H9 (cell line): ENCODE results near the gene GAL3ST2. TPM values are rescaled to one million over a fixed set of nuclear protein-coding genes. Genes with fewer than 3 reads are reported as not detected.

Source experiments
- DNase-seq: peaks from one replicate; pipeline ENCODE4 v3.0.0-alpha.2; 2017
- H2AFZ ChIP-seq: one replicate; pipeline ENCODE4 v1.6.1; 2013; ENCODE audit warnings: mild to moderate bottlenecking, low read length, control low read depth, moderate library complexity
- H2AK5ac ChIP-seq: 2 replicates; pipeline ENCODE4 v1.6.1; 2013; ENCODE audit warnings: low read length, control low read depth, mixed read lengths; ENCODE audit not compliant: insufficient read length
- H2BK120ac ChIP-seq: one replicate; pipeline ENCODE4 v1.6.1; 2013; ENCODE audit warnings: low read depth, mild to moderate bottlenecking, low read length, control low read depth, inconsistent platforms; ENCODE audit not compliant: poor library complexity, severe bottlenecking
- H2BK12ac ChIP-seq: 2 replicates; pipeline ENCODE4 v1.6.1; 2013; ENCODE audit warnings: low read length, control low read depth, mixed read lengths, low read depth; ENCODE audit not compliant: insufficient read length
- H2BK15ac ChIP-seq: 2 replicates; pipeline ENCODE4 v1.6.1; 2013; ENCODE audit warnings: low read depth, low read length, control low read depth
- H2BK20ac ChIP-seq: one replicate; pipeline ENCODE4 v1.6.1; 2013; ENCODE audit warnings: low read depth, mild to moderate bottlenecking, low read length, control low read depth, inconsistent platforms; ENCODE audit not compliant: poor library complexity, severe bottlenecking
- H2BK5ac ChIP-seq: 2 replicates; pipeline ENCODE4 v1.6.1; 2013; ENCODE audit warnings: low read length, control low read depth, mixed read lengths; ENCODE audit not compliant: insufficient read length
- H3K14ac ChIP-seq: 2 replicates; pipeline ENCODE4 v1.6.1; 2013; ENCODE audit warnings: low read length, control low read depth; ENCODE audit not compliant: insufficient read depth
- H3K18ac ChIP-seq: 2 replicates; pipeline ENCODE4 v1.6.1; 2013; ENCODE audit warnings: low read depth, mild to moderate bottlenecking, mixed read lengths, low read length, control low read depth; ENCODE audit not compliant: insufficient read length
- H3K23ac ChIP-seq: 2 replicates; pipeline ENCODE4 v1.6.1; 2013; ENCODE audit warnings: low read length, control low read depth, mixed read lengths, low read depth; ENCODE audit not compliant: insufficient read length
- H3K23me2 ChIP-seq: 2 replicates; pipeline ENCODE4 v1.6.1; 2013; ENCODE audit warnings: low read depth, mild to moderate bottlenecking, mixed read lengths, low read length, control low read depth; ENCODE audit not compliant: insufficient read length, poor library complexity, severe bottlenecking
- H3K27ac ChIP-seq: 2 replicates; pipeline ENCODE4 v1.5.1; 2013; ENCODE audit warnings: low read length, control low read depth, mixed read lengths, low read depth; ENCODE audit not compliant: insufficient read length
- H3K27me3 ChIP-seq: 2 replicates; pipeline ENCODE4 v1.6.1; 2013; ENCODE audit warnings: low read length, control low read depth, inconsistent platforms; ENCODE audit not compliant: insufficient read depth
- H3K4ac ChIP-seq: 2 replicates; pipeline ENCODE4 v1.6.1; 2013; ENCODE audit warnings: low read depth, mild to moderate bottlenecking, control low read depth, inconsistent platforms, low read length, moderate library complexity
- H3K4me1 ChIP-seq: 2 replicates; pipeline ENCODE4 v1.6.1; 2013; ENCODE audit warnings: low read length, control low read depth, inconsistent platforms; ENCODE audit not compliant: insufficient read depth
- H3K4me2 ChIP-seq: 2 replicates; pipeline ENCODE4 v1.6.1; 2013; ENCODE audit warnings: low read length, control low read depth, mixed read lengths; ENCODE audit not compliant: insufficient read length, insufficient read depth
- H3K56ac ChIP-seq: 2 replicates; pipeline ENCODE4 v1.6.1; 2013; ENCODE audit warnings: low read depth, mild to moderate bottlenecking, mixed read lengths, low read length, control low read depth; ENCODE audit not compliant: insufficient read length
- H3K79me1 ChIP-seq: 2 replicates; pipeline ENCODE4 v1.6.1; 2013; ENCODE audit warnings: low read depth, mild to moderate bottlenecking, moderate library complexity, low read length, control low read depth, inconsistent platforms; ENCODE audit not compliant: insufficient read depth, poor library complexity, severe bottlenecking
- H3K79me2 ChIP-seq: 2 replicates; pipeline ENCODE4 v1.6.1; 2013; ENCODE audit warnings: low read length, control low read depth, inconsistent platforms; ENCODE audit not compliant: insufficient read depth
- H3K9ac ChIP-seq: 2 replicates; pipeline ENCODE4 v1.6.1; 2013; ENCODE audit warnings: low read length, control low read depth, mixed read lengths; ENCODE audit not compliant: insufficient read length; ENCODE audit errors: extremely low read depth
- H3K9me3 ChIP-seq: one replicate; pipeline ENCODE4 v1.6.1; 2013; ENCODE audit warnings: low read depth, low read length, inconsistent platforms; ENCODE audit not compliant: control insufficient read depth
- H3T11ph ChIP-seq: one replicate; pipeline ENCODE4 v1.6.1; 2013; ENCODE audit warnings: mild to moderate bottlenecking, low read length, control low read depth, inconsistent platforms
- H4K20me1 ChIP-seq: one replicate; pipeline ENCODE4 v1.6.1; 2013; ENCODE audit not compliant: control insufficient read depth, insufficient read length, insufficient read depth
- H4K5ac ChIP-seq: 2 replicates; pipeline ENCODE4 v1.6.1; 2013; ENCODE audit warnings: low read depth, mild to moderate bottlenecking, mixed read lengths, low read length, control low read depth; ENCODE audit not compliant: insufficient read length
- H4K8ac ChIP-seq: replicated peaks from 2 replicates; pipeline ENCODE4 v1.6.1; 2013; ENCODE audit warnings: low read length, control low read depth, mixed read lengths, low read depth; ENCODE audit not compliant: insufficient read length
- H4K91ac ChIP-seq: 2 replicates; pipeline ENCODE4 v1.6.1; 2013; ENCODE audit warnings: low read depth, mild to moderate bottlenecking, moderate library complexity, mixed read lengths, low read length, control low read depth; ENCODE audit not compliant: insufficient read length
- H3K27ac Mint-ChIP-seq, 3 experiments: 2 replicates in 2 of 3; 3 replicates in 1 of 3; pipeline ENCODE4 v1.8.0; 2020 to 2021; ENCODE audit warnings: mixed read lengths in 3 of 3, mild to moderate bottlenecking in 1 of 3, moderate library complexity in 1 of 3
- H3K27me3 Mint-ChIP-seq: 2 replicates; pipeline ENCODE4 v1.8.0; 2021; ENCODE audit warnings: low read depth, mild to moderate bottlenecking, moderate library complexity, mixed read lengths
- H3K36me3 Mint-ChIP-seq, 3 experiments: 2 replicates in 2 of 3; 3 replicates in 1 of 3; pipeline ENCODE4 v1.8.0; 2020 to 2021; ENCODE audit warnings: low read depth in 3 of 3, mixed read lengths in 3 of 3; ENCODE audit not compliant: insufficient read depth in 1 of 3
- H3K4me1 Mint-ChIP-seq, 2 experiments: 2 replicates each; pipeline ENCODE4 v1.8.0; 2020; ENCODE audit warnings: mixed read lengths in 2 of 2
- H3K4me3 Mint-ChIP-seq, 2 experiments: 2 replicates in 1 of 2; 3 replicates in 1 of 2; pipeline ENCODE4 v1.8.0; 2020 to 2021; ENCODE audit warnings: mild to moderate bottlenecking in 2 of 2, mixed read lengths in 2 of 2, moderate library complexity in 1 of 2
- H3K9me3 Mint-ChIP-seq, 2 experiments: 2 replicates in 1 of 2; 3 replicates in 1 of 2; pipeline ENCODE4 v1.8.0; 2020; ENCODE audit warnings: mild to moderate bottlenecking in 2 of 2, mixed read lengths in 2 of 2, moderate library complexity in 1 of 2
- WGBS: extraction: QIAGEN DNeasy Blood & Tissue Kit; methylation state at CpG from one replicate; pipeline ENCODE4 v1.1.7; 2013; ENCODE audit warnings: missing lambda C conversion rate, low lambda C conversion rate, mixed read lengths; ENCODE audit not compliant: insufficient read length; ENCODE audit errors: extremely low coverage; 5-methylcytosine and 5-hydroxymethylcytosine counted together
- total RNA-seq: library from RNA; stranded (reverse); gene quantifications from 2 replicates; pipeline ENCODE4 v1.2.1, GENCODE V29; 2021
- TF ChIP-seq, protein P1 (sequence below): fragments of 200-600 bp; sonication (generic); conservative IDR thresholded peaks from 3 replicates; pipeline ENCODE4 v1.8.0; 2021; ENCODE audit warnings: antibody characterized with exemption, mild to moderate bottlenecking

Gene GAL3ST2
- total RNA-seq, 1 experiment from 2014 or later: 0.33 TPM

DNA sequence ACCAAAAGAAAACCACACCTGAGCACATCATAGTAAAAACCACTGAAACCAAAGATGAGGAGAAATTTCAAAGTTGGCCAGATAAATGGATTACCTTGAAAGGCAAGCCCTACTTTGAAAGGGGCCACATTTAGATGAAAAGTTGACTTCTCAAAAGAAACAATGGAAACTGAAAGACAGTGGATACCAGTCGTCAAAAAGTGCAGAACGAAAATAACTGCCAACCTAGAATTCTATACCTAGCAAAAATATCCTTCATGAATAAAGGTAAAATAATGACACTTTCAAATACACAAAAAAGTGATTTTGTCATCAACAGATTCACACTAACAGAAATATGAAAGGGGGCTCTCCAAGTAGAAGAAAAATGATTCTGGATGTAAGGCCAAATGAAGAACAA lies 50.8 kb downstream of the GAL3ST2 start:
- H3K27ac Mint-ChIP-seq: no peak overlapping the region
- peaks cover 46% of the 10 kb centered on the region for H3K27me3 Mint-ChIP-seq
- no peak overlapping the region for H3K14ac ChIP-seq
- H3K9me3 ChIP-seq: no peaks in the 10 kb centered on the region
- no peaks in the 10 kb centered on the region for H3K79me2 ChIP-seq
- H3T11ph ChIP-seq: no peak overlapping the region
- DNase-seq: no peak
- no peaks in the 10 kb centered on the region for H3K27me3 ChIP-seq
- peaks cover 2 to 5% (median 4%) of the 10 kb centered on the region in 3 experiments; a peak in 6 of 7 replicates for H3K36me3 Mint-ChIP-seq
- no peak overlapping the region for H3K23ac ChIP-seq
- no peak overlapping the region for H2BK12ac ChIP-seq
- no peak overlapping the region for H3K4me3 Mint-ChIP-seq
- no peak overlapping the region for H3K27ac ChIP-seq
- no peak overlapping the region for H4K8ac ChIP-seq
- H2BK15ac ChIP-seq: no peak overlapping the region
- H4K5ac ChIP-seq: no peak overlapping the region
- H3K4me1 Mint-ChIP-seq: peaks cover 0 to 11% of the 10 kb centered on the region in 2 experiments; a peak in 2 of 4 replicates
- H2AK5ac ChIP-seq: no peak overlapping the region
- no peaks in the 10 kb centered on the region for H3K4me1 ChIP-seq
- H3K18ac ChIP-seq: no peak overlapping the region
- no peak overlapping the region for H3K4me2 ChIP-seq
- H3K56ac ChIP-seq: no peak overlapping the region
- WGBS: no CpG with 5 or more reads among the region's 2 CpGs
- no peaks in the 10 kb centered on the region for H3K79me1 ChIP-seq
- no peak overlapping the region for H2BK5ac ChIP-seq
- H3K4ac ChIP-seq: no peak overlapping the region
- no peaks in the 10 kb centered on the region for H3K23me2 ChIP-seq
- H2AFZ ChIP-seq: no peak overlapping the region
- no peak overlapping the region for H3K9ac ChIP-seq
- no peaks in the 10 kb centered on the region for H4K20me1 ChIP-seq
- H3K9me3 Mint-ChIP-seq: peaks cover 29 to 31% of the 10 kb centered on the region in 2 experiments
- no peak overlapping the region for H2BK20ac ChIP-seq
- no peak overlapping the region for H2BK120ac ChIP-seq
- H4K91ac ChIP-seq: no peak overlapping the region
- TF ChIP-seq, protein P1, sequence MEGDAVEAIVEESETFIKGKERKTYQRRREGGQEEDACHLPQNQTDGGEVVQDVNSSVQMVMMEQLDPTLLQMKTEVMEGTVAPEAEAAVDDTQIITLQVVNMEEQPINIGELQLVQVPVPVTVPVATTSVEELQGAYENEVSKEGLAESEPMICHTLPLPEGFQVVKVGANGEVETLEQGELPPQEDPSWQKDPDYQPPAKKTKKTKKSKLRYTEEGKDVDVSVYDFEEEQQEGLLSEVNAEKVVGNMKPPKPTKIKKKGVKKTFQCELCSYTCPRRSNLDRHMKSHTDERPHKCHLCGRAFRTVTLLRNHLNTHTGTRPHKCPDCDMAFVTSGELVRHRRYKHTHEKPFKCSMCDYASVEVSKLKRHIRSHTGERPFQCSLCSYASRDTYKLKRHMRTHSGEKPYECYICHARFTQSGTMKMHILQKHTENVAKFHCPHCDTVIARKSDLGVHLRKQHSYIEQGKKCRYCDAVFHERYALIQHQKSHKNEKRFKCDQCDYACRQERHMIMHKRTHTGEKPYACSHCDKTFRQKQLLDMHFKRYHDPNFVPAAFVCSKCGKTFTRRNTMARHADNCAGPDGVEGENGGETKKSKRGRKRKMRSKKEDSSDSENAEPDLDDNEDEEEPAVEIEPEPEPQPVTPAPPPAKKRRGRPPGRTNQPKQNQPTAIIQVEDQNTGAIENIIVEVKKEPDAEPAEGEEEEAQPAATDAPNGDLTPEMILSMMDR: no peak
